Prostate gland (tissue), 2 donors: ENCODE data around the gene CLPTM1L.

Source experiments
- CTCF ChIP-seq, 4 experiments: fragments of 200-600 bp in 2 of 4; fragments of 450-650 bp in 2 of 4; sonication (generic) in 2 of 4; IDR thresholded peaks; 1 replicate in 3 of 4; 2 replicates in 1 of 4; pipeline ENCODE4 v1.5.1; 2016 to 2019; ENCODE audit warnings: antibody characterized with exemption in 4 of 4, mild to moderate bottlenecking in 2 of 4, moderate library complexity in 2 of 4
- POLR2A ChIP-seq: fragments of 450-650 bp; IDR thresholded peaks from one replicate; pipeline ENCODE4 v1.6.1; 2016; ENCODE audit warnings: antibody characterized with exemption, mild to moderate bottlenecking
- POLR2AphosphoS5 ChIP-seq: sonication (generic); formaldehyde crosslinking; IDR thresholded peaks from one replicate; pipeline ENCODE4 v1.6.1; 2017; ENCODE audit warnings: antibody characterized with exemption

GRCh38 chr5:1323803-1324173 is 21.1 kb downstream of the CLPTM1L start:
- TF ChIP-seq CTCF (IDR thresholded peaks at IDR 0.05) (no peak), POLR2AphosphoS5 (no peak), POLR2A (no peak)
